NCI-H69 (cell line): Measurements from ENCODE around the gene PEX13.
"Not testable (repeated sequence)": the region's sequence is repeated elsewhere in the genome, so short reads cannot be mapped to it uniquely, and the experiment has no call there.

Source experiments
- DNase-seq: peaks from one replicate; lab custom pipeline; 2025; lab: John Stamatoyannopoulos, UW

Gene PEX13

GRCh38 chr2:61009355-61009754 is 8.2 kb upstream of the PEX13 start:
- DNase-seq: no peak

DNA sequence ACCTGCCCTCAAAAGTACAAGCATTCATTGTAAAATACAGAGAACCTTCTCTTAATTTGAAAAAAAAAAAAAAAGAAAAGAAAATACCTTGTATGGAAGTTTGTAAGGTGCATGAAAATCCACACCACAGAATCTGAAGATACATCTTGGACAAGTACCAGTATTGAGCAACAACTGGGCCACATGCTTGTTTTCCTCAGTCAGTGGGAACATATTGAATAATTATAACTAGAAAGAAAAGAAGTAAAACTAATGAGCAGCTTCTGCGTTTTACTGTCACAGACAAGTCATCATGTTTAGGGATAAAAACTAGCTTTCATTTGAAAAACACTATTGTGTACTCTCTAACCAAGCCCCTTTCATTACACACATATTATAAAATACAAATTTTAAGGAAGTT is 5.8 kb upstream of the PEX13 start:
- DNase-seq: no peak

DNA sequence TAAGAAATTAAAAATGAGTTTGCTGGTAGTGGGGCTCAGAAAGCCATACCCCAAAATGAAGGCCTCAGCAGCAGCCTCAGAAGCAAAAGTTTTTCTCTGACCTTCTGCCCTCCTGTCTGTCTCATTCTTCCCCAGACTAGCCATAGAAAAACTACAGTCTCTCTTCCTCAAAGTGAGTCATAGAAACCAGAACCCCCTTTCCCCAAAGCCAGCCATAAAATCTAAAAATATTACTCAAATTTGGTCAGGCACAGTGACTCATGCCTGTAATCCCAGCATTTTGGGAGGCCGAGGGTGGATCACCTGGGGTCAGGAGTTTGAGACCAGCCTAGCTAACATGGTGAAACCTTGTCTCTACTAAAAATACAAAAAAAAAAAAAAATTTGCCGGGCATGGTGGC is 5.2 kb upstream of the PEX13 start:
- DNase-seq: not testable (repeated sequence)

- no peak for DNase-seq
Measured at GRCh38 chr2:61013382-61013781, 4.1 kb upstream of the PEX13 start.

DNA sequence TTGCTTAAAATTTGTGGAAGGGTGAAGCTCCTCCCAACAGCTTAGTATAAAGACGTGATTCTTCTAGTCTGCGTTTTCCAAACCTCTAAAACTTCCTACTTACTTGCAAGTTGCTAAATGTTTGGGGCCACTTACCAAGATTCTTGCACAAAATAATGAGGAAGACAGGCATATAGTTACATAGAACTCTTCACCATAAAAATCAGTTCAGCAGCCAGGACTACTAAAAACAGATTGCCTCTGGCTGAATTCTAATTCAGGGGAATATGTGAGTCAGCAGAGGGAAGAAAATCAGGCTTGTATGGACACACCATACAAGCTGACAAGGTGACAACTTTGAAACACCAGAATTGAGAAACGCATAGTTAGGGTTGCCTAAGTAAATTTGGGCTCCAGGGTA is 2.8 kb upstream of the PEX13 start:
- DNase-seq: no peak

DNA sequence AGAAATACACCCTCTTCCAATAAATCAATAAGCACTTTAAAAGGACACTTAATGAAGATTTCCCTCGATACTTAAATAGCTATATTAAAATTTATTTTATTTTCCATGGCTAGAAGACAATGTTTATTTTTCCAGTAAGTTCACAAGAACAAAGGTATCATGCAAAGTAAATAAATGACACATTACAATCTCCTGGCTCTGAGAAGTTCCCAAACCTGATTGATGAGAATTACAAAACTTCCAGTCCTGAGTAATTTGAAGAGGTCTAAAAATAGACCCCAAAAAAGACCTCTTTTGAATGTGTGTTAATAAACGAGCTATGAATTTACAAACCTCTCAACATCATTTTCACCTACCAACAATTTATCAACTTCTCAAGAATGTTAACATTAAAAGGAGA is 1.5 kb upstream of the PEX13 start:
- no peak for DNase-seq

DNA sequence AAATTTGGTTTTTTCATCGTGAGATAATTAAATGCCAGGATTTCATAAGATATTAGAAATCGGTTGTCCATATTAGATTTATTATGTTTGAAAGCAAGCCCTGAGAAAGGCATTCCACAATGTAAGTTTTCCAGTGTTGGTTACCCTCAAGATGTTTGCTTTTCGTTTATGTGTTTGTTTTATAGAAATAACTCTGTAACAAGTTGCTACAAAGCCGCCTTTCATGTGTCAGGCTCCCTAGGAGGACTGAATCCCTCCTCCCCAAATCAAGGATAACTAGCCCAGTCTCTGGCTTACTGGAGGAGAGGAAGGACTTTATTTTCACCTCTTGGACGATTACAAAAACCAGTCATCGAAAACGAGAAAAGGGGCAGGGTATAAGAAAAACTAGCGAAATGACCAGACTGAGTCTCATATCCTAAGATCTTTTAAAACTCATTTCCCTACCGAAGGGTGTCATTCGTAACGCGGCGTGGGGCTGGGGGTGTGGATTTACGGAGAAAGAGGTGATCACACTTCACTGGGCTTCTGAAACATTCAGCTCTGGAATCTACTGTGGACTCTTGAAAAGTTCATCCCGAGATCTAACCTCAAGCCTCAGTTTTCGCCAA is 1.0 kb upstream of the PEX13 start:
- DNase-seq: peak; percentile 7

GRCh38 chr2:61017003-61017555 is 441 bp upstream of the PEX13 start:
- peak; percentile 87 for DNase-seq

GRCh38 chr2:61018318-61018755 is 817 bp downstream of the PEX13 start:
- no peak for DNase-seq

DNA sequence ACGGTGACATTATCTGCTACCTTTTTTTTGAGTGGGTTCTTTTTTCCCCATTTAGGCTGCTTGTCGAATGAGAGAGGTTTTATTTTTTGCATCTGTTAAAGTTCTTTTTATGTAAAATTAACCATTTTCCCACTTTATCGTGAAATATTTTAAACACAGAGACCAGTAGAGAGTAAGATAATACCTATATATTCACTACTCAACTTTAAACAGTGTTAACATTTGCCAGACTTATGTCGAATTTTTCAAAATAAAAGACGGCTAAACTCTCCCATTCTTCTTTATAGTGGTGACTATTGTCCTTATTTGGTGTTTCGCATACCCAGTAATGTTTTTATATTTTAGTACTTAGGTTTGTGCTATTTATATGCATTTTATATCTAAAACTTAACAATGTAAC is 1.3 kb downstream of the PEX13 start:
- DNase-seq: no peak

DNA sequence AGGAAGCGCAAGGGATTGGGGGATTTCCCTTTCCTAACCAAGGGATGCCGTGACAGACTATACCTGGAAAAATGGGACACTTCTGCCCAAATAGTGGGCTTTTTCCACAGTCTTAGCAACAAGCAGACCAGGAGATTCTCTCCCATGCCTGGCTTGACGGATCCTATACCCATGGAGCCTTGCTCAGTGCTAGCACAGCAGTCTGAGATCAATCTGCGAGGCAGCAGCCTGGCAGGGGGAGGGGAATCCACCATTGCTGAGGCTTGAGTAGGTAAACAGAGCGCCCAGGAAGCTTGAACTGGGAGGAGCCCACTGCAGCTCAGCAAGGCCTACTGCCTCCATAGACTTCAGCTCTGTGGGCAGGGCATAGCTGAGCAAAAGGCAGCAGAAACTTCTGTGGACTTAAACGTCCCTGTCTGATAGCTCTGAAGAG is 3.7 kb downstream of the PEX13 start:
- no peak for DNase-seq

GRCh38 chr2:61023670-61024069 is 6.2 kb downstream of the PEX13 start:
- DNase-seq: no peak

GRCh38 chr2:61029533-61029932 is 12.0 kb downstream of the PEX13 start:
- no peak for DNase-seq

- not testable (repeated sequence) for DNase-seq
Measured at GRCh38 chr2:61034592-61034991, 17.1 kb downstream of the PEX13 start.

- not testable (repeated sequence) for DNase-seq
Measured at GRCh38 chr2:61036643-61037042, 19.1 kb downstream of the PEX13 start.

GRCh38 chr2:61042807-61043206 is 25.3 kb downstream of the PEX13 start:
- DNase-seq: no peak

DNA sequence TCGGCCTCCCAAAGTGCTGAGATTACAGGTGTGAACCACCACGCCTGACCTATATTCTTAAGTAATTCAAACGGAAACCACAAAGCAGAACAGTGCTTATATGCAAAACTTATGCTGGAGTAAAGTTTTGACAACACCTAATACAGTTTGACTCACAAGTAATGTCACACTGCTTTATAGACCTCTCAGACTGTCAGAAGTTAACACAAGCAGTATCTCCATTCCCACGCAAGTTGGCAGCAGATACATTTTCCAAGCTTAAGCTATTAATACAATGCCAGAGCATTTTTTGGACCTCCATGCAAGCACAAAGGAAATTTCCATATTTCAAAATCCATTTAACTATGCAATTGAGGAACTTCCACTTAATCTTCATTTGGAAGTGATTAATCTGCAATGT is 27.1 kb downstream of the PEX13 start:
- no peak for DNase-seq

GRCh38 chr2:61045226-61045625 is 27.7 kb downstream of the PEX13 start:
- DNase-seq: no peak

DNA sequence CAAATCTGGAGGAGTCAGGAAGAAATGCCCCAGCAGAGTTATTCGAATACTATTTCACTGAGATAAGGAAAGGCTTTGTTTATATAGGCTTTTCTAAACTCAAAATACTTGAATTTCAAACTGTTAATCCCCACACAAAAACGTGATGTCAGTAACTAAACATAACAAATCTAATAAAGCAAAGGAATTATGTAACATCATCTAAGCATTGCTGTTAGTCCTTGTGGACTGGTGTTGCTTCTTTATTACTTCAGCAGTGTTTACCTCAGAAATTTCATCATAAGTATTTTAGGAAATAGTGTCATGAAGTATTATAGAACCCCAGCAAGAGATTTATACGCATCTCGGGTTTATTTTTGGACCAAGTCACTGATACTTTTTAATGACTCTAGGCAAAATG is 28.5 kb downstream of the PEX13 start:
- no peak for DNase-seq

DNA sequence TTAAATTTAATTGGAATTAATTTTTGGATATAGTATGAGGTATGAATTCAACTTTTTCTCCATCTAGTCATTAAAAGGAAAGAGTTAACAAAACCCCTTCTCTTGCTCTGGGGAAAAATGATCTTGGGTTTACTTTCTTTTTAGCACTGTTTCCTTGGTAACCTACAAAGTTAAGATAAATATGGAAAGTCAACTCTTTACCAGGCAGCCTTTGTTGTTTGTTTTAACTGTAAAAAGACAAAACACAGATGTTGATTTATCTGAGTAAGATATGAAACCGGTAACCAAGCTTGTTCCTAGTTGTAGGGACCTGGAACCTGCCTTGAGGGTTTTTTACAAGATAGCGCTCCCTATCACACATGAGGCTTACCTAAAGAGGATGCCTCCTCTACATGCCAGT is 38.0 kb downstream of the PEX13 start:
- DNase-seq: no peak

DNA sequence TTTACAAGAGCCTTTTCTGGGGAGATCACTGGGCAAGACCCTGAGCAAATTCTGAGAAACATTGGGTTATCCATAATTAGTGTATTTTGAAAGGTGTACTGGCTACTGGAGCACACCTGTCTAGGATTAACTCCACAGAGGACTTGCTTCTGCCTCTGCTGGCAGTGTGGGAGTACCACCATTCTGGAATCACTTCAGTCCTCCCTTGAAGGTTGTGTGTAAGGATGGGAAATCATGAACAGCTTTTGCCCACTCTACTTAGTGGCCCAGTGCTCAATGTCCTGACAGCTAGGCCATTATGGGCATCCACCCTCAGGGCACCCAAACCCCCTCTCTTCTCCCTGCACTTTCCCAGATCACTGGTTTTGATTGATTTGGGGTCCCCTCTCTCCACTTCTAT is 40.0 kb downstream of the PEX13 start:
- no peak for DNase-seq

DNA sequence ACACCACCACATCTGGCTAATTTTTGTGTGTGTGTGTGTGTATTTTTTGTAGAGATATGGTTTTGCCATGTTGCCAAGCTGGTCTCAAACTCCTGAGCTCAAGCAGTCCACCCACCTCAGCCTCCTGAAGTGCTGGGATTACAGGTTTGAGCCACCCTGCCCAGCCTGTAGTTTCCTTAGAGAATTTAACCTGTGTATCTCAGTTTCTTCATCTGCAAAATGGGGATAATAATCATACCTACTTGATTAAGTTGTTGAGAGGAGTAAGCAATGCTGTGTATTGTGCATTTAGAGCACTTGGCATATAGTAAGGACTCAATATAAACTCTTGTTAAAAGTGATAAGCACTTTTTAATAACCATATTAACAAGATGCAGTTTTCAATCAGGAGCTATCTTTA is 41.9 kb downstream of the PEX13 start:
- no peak for DNase-seq

DNA sequence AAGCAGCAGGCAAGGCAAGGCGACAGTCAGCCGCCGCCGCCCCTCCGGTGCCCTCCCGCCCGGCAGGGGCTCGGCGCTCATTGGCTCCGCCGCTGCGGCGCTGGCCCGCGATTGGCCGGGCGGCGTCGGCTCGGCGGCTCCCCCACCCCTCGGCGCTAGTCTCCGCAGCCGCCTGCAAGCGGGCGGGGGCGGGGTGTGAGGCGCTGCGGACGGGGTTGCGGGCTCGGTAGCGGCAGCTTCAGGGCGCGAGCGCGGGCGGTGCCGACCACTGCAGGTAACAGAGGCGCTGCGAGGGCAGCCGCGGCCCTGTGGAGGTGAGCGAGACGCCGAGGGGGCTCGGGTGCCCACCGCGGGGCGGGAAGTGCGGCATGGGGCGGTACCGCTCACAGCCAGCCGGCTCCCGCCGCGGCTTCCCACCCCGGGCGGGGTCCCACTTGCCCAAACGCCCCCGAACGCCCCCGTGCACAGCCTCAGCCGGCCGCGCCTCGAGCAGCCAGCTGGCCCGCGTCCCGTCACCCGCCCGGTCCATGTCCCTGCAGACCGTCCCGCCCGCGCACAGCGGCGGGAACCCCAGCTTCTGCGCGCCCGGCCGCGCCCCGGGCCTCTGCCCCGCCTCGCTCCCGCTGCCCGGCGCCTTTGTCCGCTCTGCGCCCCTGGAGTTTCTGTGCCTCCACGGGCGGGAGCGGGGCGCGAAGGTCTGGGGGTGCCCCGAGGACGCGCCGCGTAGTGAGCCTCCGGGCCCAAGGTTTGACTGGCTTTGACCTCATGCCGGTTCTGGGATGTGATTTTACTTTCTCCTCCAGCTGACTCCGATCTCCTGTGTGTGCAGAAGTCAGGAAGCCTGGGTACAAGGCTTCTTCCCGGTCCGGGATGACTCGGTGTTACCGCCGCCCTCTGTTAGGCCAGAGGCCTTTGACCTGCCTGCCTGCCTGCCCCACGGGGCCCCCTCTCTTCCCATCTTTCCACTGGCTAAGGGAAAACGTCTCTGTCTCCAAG is 48.5 kb downstream of the PEX13 start, which contains the start of gene SANBR:
TSS of gene SANBR (plus strand) at position 158 of the 996 bp plus-strand sequence. CDS start 4,480 bp downstream, outside the sequence.
- DNase-seq: peak; percentile 93
